PC-9 (cell line): Measurements from ENCODE around the gene CD274.

Experiments
- EZH2 ChIP-seq: fragments of 200-600 bp; sonication (generic); IDR thresholded peaks from 2 replicates; pipeline ENCODE4 v1.8.0; 2017; ENCODE audit warnings: antibody characterized with exemption, low read depth
- TF ChIP-seq, protein P1 (sequence below): fragments of 200-600 bp; sonication (generic); conservative IDR thresholded peaks from 2 replicates; pipeline ENCODE4 v1.6.1; 2017; ENCODE audit warnings: mixed run types, antibody characterized with exemption, mild to moderate bottlenecking, moderate library complexity

DNA sequence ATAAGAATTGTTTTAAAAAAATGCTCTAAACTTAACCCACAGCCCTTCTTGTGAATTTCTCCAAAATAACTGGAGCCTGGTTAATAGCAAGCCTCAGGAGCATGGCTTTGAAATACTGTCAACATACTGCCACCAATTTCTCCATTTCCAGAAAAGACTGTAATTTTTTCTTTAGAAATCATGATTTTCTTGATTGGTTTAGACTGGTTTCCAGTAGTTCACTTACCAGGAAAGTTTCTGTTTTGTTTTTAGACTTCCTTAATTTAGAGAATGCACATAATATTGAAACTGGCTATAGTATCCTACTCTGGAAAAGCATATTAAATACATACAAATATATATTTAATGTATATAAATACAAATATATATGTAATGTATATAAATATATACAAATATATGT is 4.5 kb upstream of the CD274 start:
- TF ChIP-seq, protein P1, sequence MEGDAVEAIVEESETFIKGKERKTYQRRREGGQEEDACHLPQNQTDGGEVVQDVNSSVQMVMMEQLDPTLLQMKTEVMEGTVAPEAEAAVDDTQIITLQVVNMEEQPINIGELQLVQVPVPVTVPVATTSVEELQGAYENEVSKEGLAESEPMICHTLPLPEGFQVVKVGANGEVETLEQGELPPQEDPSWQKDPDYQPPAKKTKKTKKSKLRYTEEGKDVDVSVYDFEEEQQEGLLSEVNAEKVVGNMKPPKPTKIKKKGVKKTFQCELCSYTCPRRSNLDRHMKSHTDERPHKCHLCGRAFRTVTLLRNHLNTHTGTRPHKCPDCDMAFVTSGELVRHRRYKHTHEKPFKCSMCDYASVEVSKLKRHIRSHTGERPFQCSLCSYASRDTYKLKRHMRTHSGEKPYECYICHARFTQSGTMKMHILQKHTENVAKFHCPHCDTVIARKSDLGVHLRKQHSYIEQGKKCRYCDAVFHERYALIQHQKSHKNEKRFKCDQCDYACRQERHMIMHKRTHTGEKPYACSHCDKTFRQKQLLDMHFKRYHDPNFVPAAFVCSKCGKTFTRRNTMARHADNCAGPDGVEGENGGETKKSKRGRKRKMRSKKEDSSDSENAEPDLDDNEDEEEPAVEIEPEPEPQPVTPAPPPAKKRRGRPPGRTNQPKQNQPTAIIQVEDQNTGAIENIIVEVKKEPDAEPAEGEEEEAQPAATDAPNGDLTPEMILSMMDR = no peak
- no peak for TF ChIP-seq EZH2
